ENCODE results near the gene ZNF592. TPM values are rescaled to one million over a fixed set of nuclear protein-coding genes. Genes with fewer than 3 reads are reported as not detected.

The ZNF592 gene
- total and polyA plus RNA-seq, 7 experiments from 2014 or later = 4.9 to 39.0 (median 37.2) TPM

- no peaks in the 10 kb centered on the region for H3K27me3 Mint-ChIP-seq
- H3K4me3 ChIP-seq (ENCODE audit: low read length) = no peak overlapping the region
- peaks cover 18 to 31% of the 10 kb centered on the region in 2 donors for H3K4me1 ChIP-seq (ENCODE audit: control insufficient read depth in 2 of 2, insufficient read depth in 2 of 2, low read length in 2 of 2)
- peak overlapping the region in 2 of 10 donors; percentile 8 to 44 for H3K4me3 Mint-ChIP-seq
- no peaks in the 10 kb centered on the region for H3K27me3 ChIP-seq (ENCODE audit: control insufficient read depth in 2 of 2, insufficient read depth in 2 of 2, low read length in 2 of 2)
- H3K9me3 ChIP-seq (ENCODE audit: control insufficient read depth in 2 of 3, low read length in 3 of 3) = no peaks in the 10 kb centered on the region
- H3K4me1 Mint-ChIP-seq = peaks cover 12 to 25% (median 16%) of the 10 kb centered on the region in 7 donors
- H3K9me3 Mint-ChIP-seq = no peaks in the 10 kb centered on the region
- ChIA-PET CTCF (interaction anchor here (0.8 kb wide), 1 partner anchor 106 kb away, joined by 5 read pairs; no protein-coding TSS in a partner anchor), POLR2A (interaction anchor here (0.6 to 1.0 kb wide), 4 partner anchors 15 to 117 kb away, joined by 3 to 5 read pairs (median 4); no protein-coding TSS in a partner anchor)
- H3K27ac ChIP-seq (ENCODE audit: low read depth, low read length) = no peak overlapping the region
- no peak for DNase-seq
- H3K36me3 Mint-ChIP-seq = peaks cover 7 to 29% (median 24%) of the 10 kb centered on the region in 5 donors
- peak overlapping the region in 6 of 9 donors; percentile 38 to 82 (median 54) for H3K27ac Mint-ChIP-seq
- ATAC-seq = no peak
- peaks cover 0 to 37% (median 0%) of the 10 kb centered on the region in 3 experiments for H3K36me3 ChIP-seq (ENCODE audit: control insufficient read depth in 2 of 3, insufficient read depth in 3 of 3, low read length in 3 of 3)
- intact Hi-C loops (cut with micrococcal nuclease) = loop anchor here in 1 of 2 donors (5.0 kb wide), 1 partner anchor 177 kb away; no protein-coding TSS in a partner anchor
Measured at GRCh38 chr15:84764585-84764984, 16.2 kb downstream of the ZNF592 start.

GRCh38 chr15:84764989-84765388 is 16.6 kb downstream of the ZNF592 start:
- DNase-seq (no peak), ATAC-seq (no peak)
- peaks cover 0 to 40% (median 0%) of the 10 kb centered on the region in 3 experiments for H3K36me3 ChIP-seq (ENCODE audit: control insufficient read depth in 2 of 3, insufficient read depth in 3 of 3, low read length in 3 of 3)
- peak overlapping the region in 6 of 9 donors; percentile 3 to 78 (median 27) for H3K27ac Mint-ChIP-seq
- peaks cover 17 to 27% of the 10 kb centered on the region in 2 donors for H3K4me1 ChIP-seq (ENCODE audit: control insufficient read depth in 2 of 2, insufficient read depth in 2 of 2, low read length in 2 of 2)
- H3K27me3 ChIP-seq (ENCODE audit: control insufficient read depth in 2 of 2, insufficient read depth in 2 of 2, low read length in 2 of 2) = no peaks in the 10 kb centered on the region
- H3K9me3 Mint-ChIP-seq = no peaks in the 10 kb centered on the region
- intact Hi-C loops (cut with micrococcal nuclease) = loop anchor here in 1 of 2 donors (5.0 kb wide), 1 partner anchor 178 kb away; no protein-coding TSS in a partner anchor
- H3K27me3 Mint-ChIP-seq = no peaks in the 10 kb centered on the region
- H3K4me1 Mint-ChIP-seq = peaks cover 16 to 27% (median 20%) of the 10 kb centered on the region in 7 donors
- no peaks in the 10 kb centered on the region for H3K9me3 ChIP-seq (ENCODE audit: control insufficient read depth in 2 of 3, low read length in 3 of 3)
- H3K4me3 ChIP-seq (ENCODE audit: low read length) = no peak overlapping the region
- CTCF ChIA-PET = interaction anchor here (0.8 kb wide), 1 partner anchor 106 kb away, joined by 5 read pairs; no protein-coding TSS in a partner anchor
- H3K27ac ChIP-seq (ENCODE audit: low read depth, low read length) = no peak overlapping the region
- POLR2A ChIA-PET = interaction anchor here (0.8 kb wide), 1 partner anchor 46 kb away, joined by 3 read pairs; no protein-coding TSS in a partner anchor
- H3K36me3 Mint-ChIP-seq = peaks cover 7 to 31% (median 25%) of the 10 kb centered on the region in 5 donors
- H3K4me3 Mint-ChIP-seq = no peak overlapping the region

- H3K27ac ChIP-seq (ENCODE audit: low read depth, low read length) = no peak overlapping the region
- DNase-seq = no peak
- no peaks in the 10 kb centered on the region for H3K27me3 Mint-ChIP-seq
- intact Hi-C loops (cut with micrococcal nuclease) = no loop called here
- ChIA-PET CTCF (interaction anchor here (0.7 to 0.8 kb wide), 2 partner anchors 10 to 107 kb away, joined by 3 to 5 read pairs; no protein-coding TSS in a partner anchor), POLR2A (interaction anchor here (0.8 kb wide), 1 partner anchor 47 kb away, joined by 3 read pairs; no protein-coding TSS in a partner anchor)
- H3K36me3 ChIP-seq (ENCODE audit: control insufficient read depth in 2 of 3, insufficient read depth in 3 of 3, low read length in 3 of 3) = peaks cover 0 to 47% (median 0%) of the 10 kb centered on the region in 3 experiments
- no peak overlapping the region for H3K4me3 Mint-ChIP-seq
- H3K4me1 Mint-ChIP-seq = peaks cover 23 to 30% (median 26%) of the 10 kb centered on the region in 7 donors
- H3K36me3 Mint-ChIP-seq = peaks cover 7 to 31% (median 27%) of the 10 kb centered on the region in 5 donors
- no peaks in the 10 kb centered on the region for H3K27me3 ChIP-seq (ENCODE audit: control insufficient read depth in 2 of 2, insufficient read depth in 2 of 2, low read length in 2 of 2)
- peaks cover 10 to 20% of the 10 kb centered on the region in 2 donors for H3K4me1 ChIP-seq (ENCODE audit: control insufficient read depth in 2 of 2, insufficient read depth in 2 of 2, low read length in 2 of 2)
- peak overlapping the region in 3 of 9 donors; percentile 26 to 66 (median 37) for H3K27ac Mint-ChIP-seq
- no peaks in the 10 kb centered on the region for H3K9me3 ChIP-seq (ENCODE audit: control insufficient read depth in 2 of 3, low read length in 3 of 3)
- no peak overlapping the region for H3K4me3 ChIP-seq (ENCODE audit: low read length)
- no peak for ATAC-seq
- no peaks in the 10 kb centered on the region for H3K9me3 Mint-ChIP-seq
Measured at GRCh38 chr15:84765675-84766074, 17.3 kb downstream of the ZNF592 start.

GRCh38 chr15:84766461-84767035 is 18.2 kb downstream of the ZNF592 start:
- Mint-ChIP-seq H3K36me3 (peaks cover 7 to 35% (median 32%) of the 10 kb centered on the region in 5 donors), H3K4me1 (peaks cover 31 to 38% (median 34%) of the 10 kb centered on the region in 7 donors), H3K4me3 (no peak overlapping the region), H3K27me3 (no peaks in the 10 kb centered on the region), H3K27ac (peak overlapping the region in 7 of 9 donors; percentile 33 to 74 (median 42)), H3K9me3 (no peaks in the 10 kb centered on the region)
- Histone ChIP-seq H3K9me3 (ENCODE audit: control insufficient read depth in 2 of 3, low read length in 3 of 3) (no peaks in the 10 kb centered on the region), H3K4me1 (ENCODE audit: control insufficient read depth in 2 of 2, insufficient read depth in 2 of 2, low read length in 2 of 2) (peaks cover under 1 to 14% of the 10 kb centered on the region in 2 donors), H3K27ac (ENCODE audit: low read depth, low read length) (no peak overlapping the region), H3K27me3 (ENCODE audit: control insufficient read depth in 2 of 2, insufficient read depth in 2 of 2, low read length in 2 of 2) (no peaks in the 10 kb centered on the region), H3K36me3 (ENCODE audit: control insufficient read depth in 2 of 3, insufficient read depth in 3 of 3, low read length in 3 of 3) (peaks cover 0 to 50% (median 0%) of the 10 kb centered on the region in 3 experiments), H3K4me3 (ENCODE audit: low read length) (no peak overlapping the region)
- ATAC-seq = no peak
- intact Hi-C loops (cut with micrococcal nuclease) = no loop called here
- no peak for DNase-seq
- ChIA-PET CTCF (interaction anchor here (0.6 to 0.7 kb wide), 2 partner anchors 11 to 20 kb away, joined by 3 to 4 read pairs; no protein-coding TSS in a partner anchor), POLR2A (interaction anchor here (0.7 kb wide), 1 partner anchor 117 kb away, joined by 3 read pairs; no protein-coding TSS in a partner anchor)

DNA sequence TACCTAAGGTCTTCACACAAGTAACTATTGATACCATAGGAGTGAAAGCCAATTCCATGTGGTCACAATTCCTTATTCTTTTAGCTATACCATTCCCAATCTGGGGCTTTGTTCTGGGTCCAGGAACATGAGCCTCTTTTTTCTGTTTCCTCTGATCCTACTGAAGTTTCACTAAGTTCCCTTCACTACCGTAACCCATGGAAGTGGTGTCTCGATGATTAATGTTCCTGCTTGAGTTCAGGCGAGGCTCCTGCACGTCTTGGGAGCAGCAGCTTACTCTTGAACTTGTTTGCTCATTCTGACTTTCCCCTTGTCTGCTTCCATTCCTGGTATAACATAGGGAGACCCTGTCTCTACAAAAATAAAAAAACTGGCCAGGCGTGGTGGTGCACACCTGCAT is 23.6 kb downstream of the ZNF592 start:
- Histone ChIP-seq H3K36me3 (ENCODE audit: control insufficient read depth in 2 of 3, insufficient read depth in 3 of 3, low read length in 3 of 3) (peaks cover 0 to 37% (median 0%) of the 10 kb centered on the region in 3 experiments), H3K4me3 (ENCODE audit: low read length) (no peak overlapping the region), H3K9me3 (ENCODE audit: control insufficient read depth in 2 of 3, low read length in 3 of 3) (no peaks in the 10 kb centered on the region), H3K4me1 (ENCODE audit: control insufficient read depth in 2 of 2, insufficient read depth in 2 of 2, low read length in 2 of 2) (peaks cover 3 to 5% of the 10 kb centered on the region in 2 donors), H3K27me3 (ENCODE audit: control insufficient read depth in 2 of 2, insufficient read depth in 2 of 2, low read length in 2 of 2) (no peaks in the 10 kb centered on the region), H3K27ac (ENCODE audit: low read depth, low read length) (no peak overlapping the region)
- H3K27me3 Mint-ChIP-seq = no peaks in the 10 kb centered on the region
- peaks cover 30 to 59% (median 42%) of the 10 kb centered on the region in 7 donors for H3K4me1 Mint-ChIP-seq
- peaks cover 0 to 34% (median 22%) of the 10 kb centered on the region in 5 donors for H3K36me3 Mint-ChIP-seq
- no peak overlapping the region for H3K4me3 Mint-ChIP-seq
- peak overlapping the region in 5 of 9 donors; percentile 22 to 83 (median 62) for H3K27ac Mint-ChIP-seq
- ChIA-PET CTCF (no interaction called here), POLR2A (no interaction called here)
- H3K9me3 Mint-ChIP-seq = no peaks in the 10 kb centered on the region
- no peak for ATAC-seq
- intact Hi-C loops (cut with micrococcal nuclease) = no loop called here
- no peak for DNase-seq

- peaks cover 0 to 30% (median 22%) of the 10 kb centered on the region in 5 donors for H3K36me3 Mint-ChIP-seq
- H3K4me1 Mint-ChIP-seq = peaks cover 30 to 57% (median 42%) of the 10 kb centered on the region in 7 donors
- H3K27me3 ChIP-seq (ENCODE audit: control insufficient read depth in 2 of 2, insufficient read depth in 2 of 2, low read length in 2 of 2) = no peaks in the 10 kb centered on the region
- no peaks in the 10 kb centered on the region for H3K27me3 Mint-ChIP-seq
- H3K36me3 ChIP-seq (ENCODE audit: control insufficient read depth in 2 of 3, insufficient read depth in 3 of 3, low read length in 3 of 3) = peaks cover 0 to 33% (median 0%) of the 10 kb centered on the region in 3 experiments
- POLR2A ChIA-PET = no interaction called here
- H3K27ac Mint-ChIP-seq = peak overlapping the region in 4 of 9 donors; percentile 22 to 83 (median 66)
- peaks cover 3 to 5% of the 10 kb centered on the region in 2 donors for H3K4me1 ChIP-seq (ENCODE audit: control insufficient read depth in 2 of 2, insufficient read depth in 2 of 2, low read length in 2 of 2)
- H3K9me3 ChIP-seq (ENCODE audit: control insufficient read depth in 2 of 3, low read length in 3 of 3) = no peaks in the 10 kb centered on the region
- CTCF ChIA-PET = no interaction called here
- intact Hi-C loops (cut with micrococcal nuclease) = no loop called here
- DNase-seq = no peak
- ATAC-seq = no peak
- no peak overlapping the region for H3K4me3 Mint-ChIP-seq
- no peak overlapping the region for H3K27ac ChIP-seq (ENCODE audit: low read depth, low read length)
- no peak overlapping the region for H3K4me3 ChIP-seq (ENCODE audit: low read length)
- H3K9me3 Mint-ChIP-seq = no peaks in the 10 kb centered on the region
Measured at GRCh38 chr15:84772467-84772866, 24.1 kb downstream of the ZNF592 start.

Measured in naive thymus-derived CD4-positive, alpha-beta T cell (primary cell).